ENCODE data around the gene GRIA1.

Gene GRIA1

DNA sequence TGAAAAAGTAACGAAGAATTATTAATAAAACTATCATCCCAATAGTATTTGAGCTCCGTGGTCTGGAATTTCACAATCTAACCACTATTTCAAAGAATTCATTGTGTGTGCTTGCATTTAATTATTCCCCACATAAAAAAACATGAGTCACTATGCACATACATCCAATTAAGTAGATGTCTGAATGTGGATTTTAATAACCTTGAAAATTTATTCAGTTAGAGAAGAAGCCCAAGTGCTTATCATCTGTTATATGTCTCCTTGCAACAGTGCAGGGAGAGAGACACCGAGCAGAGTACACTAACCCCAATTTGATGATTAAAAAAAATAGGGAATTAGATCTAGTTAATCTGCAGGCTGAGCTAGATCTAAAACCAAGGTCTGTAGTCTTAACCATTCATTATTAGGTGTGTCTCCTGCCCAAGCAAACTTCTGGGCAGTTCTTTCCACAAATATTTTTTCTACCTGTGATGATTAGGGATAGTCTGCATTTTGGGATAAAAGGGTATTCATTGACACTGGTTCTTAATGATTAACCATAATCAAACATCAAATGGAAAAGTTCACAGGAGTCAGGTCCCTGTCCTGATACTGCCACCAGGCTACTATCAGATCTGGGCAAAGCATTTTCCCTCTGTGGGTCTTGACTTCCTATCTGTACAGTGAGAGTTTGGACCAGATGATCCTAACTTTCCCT, 164.2 kb downstream of the GRIA1 start:
- no peak for FAIRE-seq
- no peak for DNase-seq (ENCODE audit: insufficient read length, low spot score)

DNA sequence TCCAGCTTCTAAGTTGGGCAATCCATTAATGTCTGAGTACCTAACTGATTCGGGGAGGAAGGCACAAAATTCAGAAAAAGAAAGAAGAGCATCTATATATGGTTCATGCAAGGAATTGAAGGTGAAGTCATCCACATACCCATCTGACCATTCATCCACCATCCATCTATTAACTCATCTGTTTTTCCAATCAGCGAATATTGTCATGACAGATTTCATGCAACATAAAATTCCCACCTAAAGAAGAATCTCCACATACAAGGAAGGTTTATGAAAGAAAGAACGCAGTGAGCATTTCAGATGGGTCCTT, 164.7 kb downstream of the GRIA1 start:
- no peak for DNase-seq (ENCODE audit: insufficient read length, low spot score)
- FAIRE-seq: no peak

DNA sequence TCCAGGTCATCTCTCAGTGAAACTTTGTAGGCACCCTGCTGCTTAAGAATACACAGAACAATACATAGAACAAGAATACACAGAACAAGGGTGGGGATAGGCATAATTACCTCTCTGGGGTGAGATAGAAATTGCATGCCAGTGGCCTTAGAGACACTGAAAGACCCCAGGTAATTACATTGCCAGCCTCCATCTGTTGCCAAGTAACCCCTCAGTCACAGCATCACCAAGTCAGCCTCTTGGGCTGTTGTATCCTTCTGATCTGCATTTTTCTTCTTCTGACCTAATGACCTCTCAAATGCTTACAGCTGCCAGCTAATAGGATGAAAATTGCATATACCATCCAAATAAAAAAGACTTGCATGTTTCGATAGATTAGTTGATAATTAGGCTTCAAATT, 167.7 kb downstream of the GRIA1 start:
- no peak for DNase-seq (ENCODE audit: insufficient read length, low spot score)
- no peak for FAIRE-seq

DNA sequence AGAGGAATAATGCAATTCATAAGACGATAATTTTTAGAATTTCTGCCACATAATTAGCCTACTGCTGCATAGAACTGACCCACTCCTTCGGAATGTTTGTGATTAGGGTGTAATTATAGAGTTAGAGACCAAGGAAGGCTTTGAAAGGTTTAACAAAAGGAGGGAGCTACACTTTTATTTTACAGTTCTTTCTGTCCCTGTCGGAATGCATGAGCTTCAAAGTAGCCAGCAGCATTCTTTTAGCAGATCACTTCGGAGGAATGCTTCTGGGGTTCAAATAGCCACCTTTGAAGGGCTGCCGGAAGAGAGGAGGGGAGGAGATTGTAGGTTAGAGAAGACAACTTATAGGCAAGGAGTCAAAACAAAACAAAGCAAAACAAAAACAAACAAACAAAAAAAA, 168.1 kb downstream of the GRIA1 start:
- FAIRE-seq (no peak), DNase-seq (ENCODE audit: insufficient read length, low spot score) (no peak)

DNA sequence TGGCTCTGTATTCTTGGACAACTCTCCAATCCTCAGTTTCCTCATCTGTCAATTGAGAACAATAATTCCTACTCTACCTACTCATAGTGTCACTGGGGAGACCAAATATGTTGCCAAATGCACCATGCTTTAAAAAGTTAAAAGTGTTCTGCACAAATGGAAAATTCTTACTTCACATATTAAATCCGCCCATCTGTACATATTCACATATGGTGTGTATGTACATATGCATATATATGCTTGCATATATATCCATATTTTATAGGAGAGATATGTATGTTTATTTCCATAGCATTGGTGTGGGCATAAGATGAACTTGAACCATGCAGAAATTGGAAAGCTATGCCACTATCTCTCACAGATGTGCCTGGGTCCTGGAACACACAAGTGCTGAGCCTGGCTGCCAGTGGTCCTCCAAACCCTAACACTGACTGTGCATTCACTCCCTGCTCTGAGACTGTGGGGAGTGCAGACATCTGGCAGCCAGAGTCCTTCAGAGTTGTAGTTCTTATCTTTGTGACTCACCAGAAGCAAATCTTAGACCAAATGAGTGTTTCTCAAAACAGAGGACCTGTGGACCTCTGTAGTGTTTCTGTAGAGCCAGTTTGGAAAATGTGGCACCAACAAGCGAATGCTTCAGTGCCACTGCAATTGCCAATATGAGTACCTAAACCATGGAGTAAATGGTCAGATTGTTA, 168.7 kb downstream of the GRIA1 start:
- no peak for FAIRE-seq
- peak; percentile 5 for DNase-seq (ENCODE audit: insufficient read length, low spot score)

DNA sequence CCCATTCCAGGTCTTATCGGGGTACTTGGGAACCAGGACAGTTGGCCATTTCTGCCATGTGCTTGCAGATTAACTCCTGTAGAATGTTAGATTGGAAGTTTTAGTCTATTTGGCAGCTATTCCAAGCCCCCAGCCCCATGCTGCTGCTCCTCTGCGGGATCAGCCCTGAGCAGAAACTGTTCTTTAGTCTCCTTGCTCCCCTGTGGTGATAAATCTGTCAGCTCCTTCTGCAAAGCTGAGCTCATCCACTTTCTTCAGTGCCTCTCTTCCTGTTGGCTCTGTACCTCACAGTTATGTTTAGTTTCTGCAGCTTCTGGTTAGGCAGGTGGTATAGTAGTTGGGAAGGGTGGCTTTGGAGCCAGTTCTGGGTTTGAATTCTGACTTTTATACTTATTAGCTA, 170.4 kb downstream of the GRIA1 start:
- FAIRE-seq: no peak
- no peak for DNase-seq (ENCODE audit: insufficient read length, low spot score)

DNA sequence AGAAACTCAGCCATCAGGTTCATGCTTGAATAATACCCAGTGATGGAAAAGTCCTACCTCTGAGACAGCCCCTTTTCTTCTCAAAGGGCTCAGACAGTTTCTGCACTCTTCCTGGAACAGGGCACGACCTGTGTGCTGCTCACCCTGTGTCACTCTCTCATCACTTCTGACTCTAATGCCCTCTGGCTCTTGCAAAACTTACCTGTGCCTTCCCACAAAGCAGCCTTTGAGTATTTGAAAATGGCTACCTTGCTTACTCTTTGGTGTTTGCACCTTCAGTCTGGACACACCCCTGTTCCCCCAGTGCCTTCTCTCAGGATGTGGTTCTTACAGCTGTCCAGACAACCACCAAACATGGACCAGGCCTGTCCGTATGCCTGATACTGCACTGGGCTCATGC, 171.4 kb downstream of the GRIA1 start:
- FAIRE-seq: no peak
- DNase-seq (ENCODE audit: insufficient read length, low spot score): no peak

DNA sequence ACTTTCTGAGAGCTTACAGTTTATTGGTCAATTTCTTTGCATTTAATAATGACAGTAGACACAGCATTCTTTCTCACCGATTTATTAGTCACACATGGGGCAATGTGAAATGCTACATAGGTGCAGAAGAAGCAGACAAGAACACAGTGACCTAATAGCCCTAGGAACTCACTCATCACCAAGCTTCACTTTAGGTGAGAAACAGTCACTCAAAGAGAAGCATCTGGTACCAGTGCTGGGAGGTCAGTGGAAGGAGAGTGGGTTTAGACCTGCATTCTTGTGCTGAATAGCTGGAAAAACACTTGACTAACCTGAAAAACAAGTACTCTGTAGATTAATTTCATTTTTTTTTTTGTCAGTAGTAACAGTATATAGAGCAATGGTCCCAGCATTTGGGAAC, 179.6 kb downstream of the GRIA1 start:
- DNase-seq (ENCODE audit: insufficient read length, low spot score) (no peak), FAIRE-seq (no peak)

DNA sequence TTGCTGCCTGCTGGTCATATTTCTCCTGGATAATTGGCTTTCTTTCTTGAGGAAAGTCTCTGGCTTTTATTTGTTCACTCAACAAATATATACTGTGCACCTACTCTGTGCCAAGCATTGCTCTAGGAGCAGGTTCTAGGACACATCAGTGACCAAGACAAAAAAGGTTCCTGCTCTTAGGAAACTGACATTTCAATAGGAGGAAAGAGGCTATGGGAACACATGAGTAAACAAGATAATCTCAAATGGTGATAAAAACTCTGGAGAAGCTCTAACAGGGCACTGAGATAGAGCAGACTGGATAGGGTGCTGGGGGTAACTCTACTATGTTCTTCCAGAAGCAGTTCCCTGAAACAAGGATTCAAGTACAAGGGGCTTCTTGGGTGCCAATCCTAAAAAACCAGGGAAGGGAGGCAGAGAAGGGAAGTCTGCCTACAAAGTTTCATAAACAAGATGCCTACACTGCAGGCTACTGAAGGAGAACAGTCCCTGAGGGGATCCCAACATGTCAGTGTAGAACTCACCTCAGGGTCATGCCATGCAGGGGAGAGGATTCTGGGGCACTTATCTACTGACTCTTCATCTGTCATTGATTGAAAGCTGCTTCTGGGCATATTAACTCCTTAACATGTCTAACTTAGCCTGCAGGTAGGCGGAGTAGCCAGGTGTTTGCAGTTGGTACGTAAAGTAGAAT, 181.3 kb downstream of the GRIA1 start:
- no peak for FAIRE-seq
- DNase-seq (ENCODE audit: insufficient read length, low spot score): no peak

DNA sequence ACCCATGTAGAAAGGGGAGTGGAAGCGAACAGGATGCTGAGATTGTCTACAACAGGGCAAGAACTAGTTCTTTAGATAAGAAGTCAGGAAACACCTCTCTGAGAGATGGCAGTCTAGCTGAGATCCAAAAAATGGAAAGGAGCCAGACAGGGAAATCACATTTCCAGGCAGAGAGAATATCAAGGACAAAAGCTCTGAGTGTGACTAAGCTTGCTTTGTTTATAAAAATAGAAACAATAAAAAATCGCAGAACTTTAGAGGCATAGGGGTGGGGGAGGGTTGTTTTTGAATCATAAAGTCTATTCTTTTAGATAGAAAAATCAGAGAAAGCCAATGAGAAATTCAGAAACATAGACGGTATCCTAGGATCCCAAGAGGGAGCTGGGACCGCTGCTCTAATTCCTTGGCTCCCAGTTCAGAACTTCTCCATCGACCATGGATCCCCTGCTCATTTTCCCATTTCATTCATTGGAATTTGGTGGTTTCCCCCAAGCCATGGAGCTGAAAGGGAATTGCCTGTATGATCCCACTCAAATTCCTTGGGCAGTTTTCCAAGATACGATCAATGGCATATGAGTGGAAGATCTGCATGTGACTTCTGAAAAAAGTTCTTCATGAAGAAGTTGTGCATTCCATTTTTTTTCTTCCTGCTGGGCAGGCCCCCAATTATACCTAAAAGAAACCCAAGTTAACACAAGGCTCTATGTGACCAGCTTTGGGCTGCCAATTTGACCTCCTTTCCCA, 182.0 kb downstream of the GRIA1 start:
- no peak for DNase-seq (ENCODE audit: insufficient read length, low spot score)
- no peak for FAIRE-seq

DNA sequence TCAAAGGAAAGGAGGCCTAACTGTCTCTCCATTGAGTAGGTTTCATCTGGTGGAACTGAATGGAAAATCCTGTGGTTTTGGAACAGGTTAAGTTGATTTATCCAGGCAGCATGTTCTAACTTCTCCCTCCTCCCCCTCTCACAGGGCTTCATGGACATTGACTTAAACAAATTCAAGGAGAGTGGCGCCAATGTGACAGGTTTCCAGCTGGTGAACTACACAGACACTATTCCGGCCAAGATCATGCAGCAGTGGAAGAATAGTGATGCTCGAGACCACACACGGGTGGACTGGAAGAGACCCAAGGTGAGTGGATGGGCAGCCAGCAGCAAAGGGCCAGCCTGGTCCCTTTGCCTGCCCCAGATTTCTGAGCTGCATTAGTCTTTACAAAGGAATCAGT, 183.9 kb downstream of the GRIA1 start:
- DNase-seq (ENCODE audit: insufficient read length, low spot score): no peak
- no peak for FAIRE-seq

DNA sequence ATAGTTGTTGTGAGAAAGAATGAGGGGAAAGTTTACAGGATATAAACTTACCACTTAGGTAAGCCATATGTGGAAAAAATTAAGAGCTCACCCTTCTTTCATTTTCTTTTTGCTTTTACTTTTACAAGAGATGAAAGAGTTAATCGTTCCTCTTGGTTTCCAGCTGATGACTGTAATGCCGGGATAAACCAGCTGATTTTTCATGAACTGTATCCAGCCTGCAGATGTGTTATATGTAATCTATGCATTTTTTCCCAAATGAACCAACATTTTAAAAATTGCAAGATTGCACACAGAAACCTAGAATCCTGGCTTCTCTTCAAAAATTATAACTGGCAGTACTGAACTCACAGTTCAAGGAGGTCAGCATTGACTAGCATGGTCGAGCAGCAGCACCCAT, 185.9 kb downstream of the GRIA1 start:
- no peak for FAIRE-seq
- DNase-seq (ENCODE audit: insufficient read length, low spot score): no peak

DNA sequence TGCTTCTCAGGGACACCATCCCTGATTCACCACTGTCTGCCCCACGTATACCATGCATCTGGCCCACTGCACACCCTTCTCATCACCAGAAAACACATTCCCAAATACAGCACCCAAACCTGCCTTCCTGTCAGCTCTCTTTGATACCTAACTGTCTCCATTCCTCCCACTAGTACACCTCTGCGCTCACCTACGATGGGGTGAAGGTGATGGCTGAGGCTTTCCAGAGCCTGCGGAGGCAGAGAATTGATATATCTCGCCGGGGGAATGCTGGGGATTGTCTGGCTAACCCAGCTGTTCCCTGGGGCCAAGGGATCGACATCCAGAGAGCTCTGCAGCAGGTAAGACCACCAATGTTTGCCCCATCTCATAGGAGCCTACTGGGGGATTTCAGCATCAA, 186.4 kb downstream of the GRIA1 start:
- no peak for FAIRE-seq
- DNase-seq (ENCODE audit: insufficient read length, low spot score): no peak

DNA sequence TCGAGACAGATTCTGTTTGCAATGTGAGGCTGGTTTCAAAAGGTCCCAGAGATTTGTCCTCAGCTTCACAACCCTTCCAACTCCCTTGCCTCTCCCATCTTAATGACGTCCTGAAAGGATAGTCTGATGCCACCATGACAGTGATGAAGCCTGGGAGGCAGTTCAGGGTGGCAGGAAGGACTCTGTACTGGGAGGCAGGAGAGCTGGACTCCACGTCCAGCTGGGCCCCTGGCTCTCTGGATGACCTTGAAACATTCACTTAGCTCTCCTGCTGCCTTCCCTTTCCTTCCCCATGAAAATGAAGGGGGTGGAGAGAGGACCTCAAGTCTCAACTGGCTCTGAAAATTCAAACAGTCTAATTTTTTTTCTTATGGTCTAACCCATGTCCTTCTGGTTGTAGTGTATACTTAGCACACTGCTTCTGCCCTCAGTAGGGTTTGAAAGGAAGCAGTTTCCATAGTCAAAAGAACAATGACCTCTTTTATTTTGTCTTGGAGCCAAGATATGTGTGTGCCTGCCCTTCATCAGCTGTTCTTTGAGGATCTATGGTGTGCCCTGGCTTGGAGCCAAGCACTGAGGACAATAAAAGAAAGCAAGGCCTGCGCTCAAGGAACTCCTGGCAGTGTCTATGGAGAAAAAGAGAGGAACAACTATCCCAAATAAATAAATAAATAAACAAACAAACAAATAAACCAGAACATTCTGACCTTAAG, 188.3 kb downstream of the GRIA1 start:
- FAIRE-seq (no peak), DNase-seq (ENCODE audit: insufficient read length, low spot score) (no peak)

DNA sequence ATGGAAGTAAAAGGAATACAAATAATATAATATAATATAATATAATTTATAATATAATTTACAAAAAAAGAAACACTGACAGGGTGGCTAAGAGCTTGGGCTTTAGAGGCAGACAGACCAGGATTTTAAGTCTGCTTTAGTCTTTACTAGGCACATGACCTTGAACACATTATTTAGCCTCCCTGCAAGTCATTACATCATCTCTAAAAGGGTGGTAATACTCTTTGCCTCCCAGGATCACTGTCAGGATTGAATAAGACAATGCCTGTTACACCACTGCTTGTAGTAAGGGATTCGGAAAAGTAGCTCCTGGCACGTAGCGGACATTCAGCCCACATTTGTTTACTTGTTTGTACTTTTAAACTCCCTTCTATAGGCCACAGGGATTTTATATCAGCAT, 199.8 kb downstream of the GRIA1 start:
- DNase-seq (ENCODE audit: insufficient read length, low spot score): no peak
- no peak for FAIRE-seq

DNA sequence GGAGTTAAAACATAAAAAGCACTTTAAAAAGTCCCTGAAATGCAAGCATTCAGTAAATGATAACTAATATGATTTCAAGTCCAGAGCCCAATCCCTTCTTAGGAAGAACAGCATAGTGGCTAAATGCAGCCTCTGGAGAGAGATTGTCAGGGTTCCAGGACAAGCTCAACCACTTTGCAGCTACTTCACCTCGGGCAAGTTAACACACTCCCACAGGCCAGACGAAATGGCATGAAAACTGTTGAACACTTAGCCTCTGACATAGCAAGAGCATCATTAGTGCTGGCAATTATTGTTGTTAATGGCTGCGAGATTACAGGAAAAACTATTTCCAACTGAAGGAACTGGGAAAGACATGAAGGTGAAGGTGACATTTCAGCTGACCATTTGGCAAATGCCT, 205.8 kb downstream of the GRIA1 start:
- DNase-seq (ENCODE audit: insufficient read length, low spot score) (no peak), FAIRE-seq (no peak)

DNA sequence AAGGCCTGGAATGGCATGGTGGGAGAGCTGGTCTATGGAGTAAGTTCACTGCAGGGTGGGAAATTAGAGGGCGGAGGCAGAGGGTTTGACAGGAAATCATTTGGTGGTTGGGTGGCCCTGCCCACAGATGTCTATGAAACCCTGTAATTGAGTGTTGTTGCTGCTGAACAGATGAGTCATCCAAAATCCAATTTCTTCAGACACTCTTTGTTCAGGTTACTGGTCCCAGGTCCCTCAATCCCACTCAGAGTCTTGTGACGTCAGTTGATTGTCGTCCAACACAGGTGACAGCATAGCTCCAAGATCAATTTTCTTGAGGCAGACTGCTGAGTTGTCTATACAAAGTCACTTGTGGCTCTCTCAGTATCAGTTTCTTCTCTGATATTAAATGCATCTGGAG, 208.6 kb downstream of the GRIA1 start:
- DNase-seq (ENCODE audit: insufficient read length, low spot score) (no peak), FAIRE-seq (no peak)

DNA sequence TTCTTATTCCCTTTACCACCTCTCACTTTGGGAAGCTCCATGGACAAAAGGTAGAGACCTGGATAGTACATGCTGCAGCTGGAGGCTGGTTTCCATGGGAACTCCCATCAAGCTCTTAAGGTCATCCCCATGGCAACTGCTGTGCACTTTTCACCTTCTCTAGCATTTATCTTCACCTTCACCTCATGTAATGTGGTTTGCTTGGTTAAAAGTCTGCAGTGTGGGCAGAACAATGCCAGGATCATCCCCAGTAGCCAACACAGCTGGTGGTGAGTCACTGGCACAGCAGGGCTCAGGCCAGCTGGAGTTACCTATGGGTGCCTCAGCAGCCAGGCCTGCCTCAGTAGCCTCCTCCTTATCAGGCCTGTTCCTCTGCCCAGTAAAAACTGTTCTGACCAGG, 210.5 kb downstream of the GRIA1 start:
- FAIRE-seq: no peak
- DNase-seq (ENCODE audit: insufficient read length, low spot score): no peak

DNA sequence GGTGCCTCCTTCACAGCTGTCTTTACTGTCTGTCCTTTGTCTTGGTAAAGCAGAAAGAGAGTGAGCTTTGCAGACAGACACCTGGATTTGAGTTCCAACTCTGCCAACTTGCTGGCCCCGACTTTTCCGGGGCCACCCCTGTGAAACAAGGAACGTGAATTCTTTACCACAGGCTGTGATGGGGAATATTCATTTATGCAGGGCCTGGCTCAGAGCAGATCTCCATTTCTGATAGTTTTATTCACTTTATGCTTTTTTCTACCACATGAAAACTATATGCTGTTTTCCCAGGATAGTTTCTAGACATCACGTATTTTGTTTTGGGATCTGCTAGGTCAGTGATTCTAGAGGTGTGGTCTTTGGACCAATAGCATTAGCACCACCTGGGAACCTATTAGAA, 211.8 kb downstream of the GRIA1 start:
- DNase-seq (ENCODE audit: insufficient read length, low spot score) (no peak), FAIRE-seq (no peak)

DNA sequence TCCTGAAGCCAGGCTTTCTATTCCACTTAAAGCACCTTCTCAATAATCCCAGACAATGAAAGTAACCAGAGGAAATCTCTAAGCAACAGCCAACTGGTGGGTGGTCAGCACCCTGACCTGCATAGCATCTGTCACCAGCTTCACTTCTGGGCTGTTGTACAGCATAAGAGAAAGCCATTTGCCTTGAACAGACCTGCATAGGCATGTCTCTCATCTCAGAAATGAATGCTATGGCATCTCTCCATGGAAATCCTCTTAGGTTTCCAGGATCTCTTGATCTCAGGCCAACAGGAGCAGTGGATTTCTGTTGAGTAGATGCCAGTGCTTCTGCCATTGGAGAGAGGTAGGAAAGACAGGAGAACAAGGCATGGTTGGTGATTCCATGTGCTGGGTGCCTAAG, 213.6 kb downstream of the GRIA1 start:
- FAIRE-seq: no peak
- DNase-seq (ENCODE audit: insufficient read length, low spot score): no peak

DNA sequence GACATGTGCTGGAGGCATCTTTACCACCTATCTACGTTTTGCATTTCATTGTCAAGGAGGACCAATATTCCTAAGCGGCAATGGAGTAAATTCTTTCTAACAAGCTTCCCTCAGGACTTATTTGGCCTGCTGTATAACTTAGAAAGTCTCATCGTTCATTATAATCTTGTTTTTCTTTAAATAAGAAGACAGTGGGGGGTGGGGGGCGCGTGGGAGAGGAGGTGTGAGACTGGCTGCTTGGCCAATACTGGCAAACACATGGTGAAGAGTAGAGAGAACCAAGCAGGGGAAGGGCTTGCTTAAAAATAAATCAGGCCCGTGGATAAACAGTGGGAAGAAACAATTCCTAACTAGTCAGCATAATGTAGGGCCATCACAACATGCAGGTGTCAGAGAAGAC, 217.2 kb downstream of the GRIA1 start:
- DNase-seq (ENCODE audit: insufficient read length, low spot score) (no peak), FAIRE-seq (no peak)

All from HTR-8/SVneo (cell line).